Central memory CD8-positive, alpha-beta T cell (primary cell): ENCODE results near the gene SLC17A6.

Experiments
- ATAC-seq: fragments of 150-1000 bp; cut with Tn5 transposase; replicated peaks from 2 replicates; pipeline ENCODE4 v1.10.0; 2022; ENCODE audit warnings: mild to moderate bottlenecking, moderate FRiP score, moderate number of reproducible peaks; ENCODE audit not compliant: poor library complexity, severe bottlenecking; ENCODE audit errors: extremely low read depth
- DNase-seq, 2 donors: peaks; one replicate each; pipeline ENCODE4 v3.0.0; 2021; ENCODE audit warnings: low spot score in 2 of 2
- H3K27ac Mint-ChIP-seq: one replicate; pipeline ENCODE4 v1.8.0; 2022; ENCODE audit warnings: low read depth, mild to moderate bottlenecking, moderate library complexity, mixed read lengths
- H3K27me3 Mint-ChIP-seq: one replicate; pipeline ENCODE4 v1.8.0; 2022; ENCODE audit warnings: mixed read lengths
- H3K36me3 Mint-ChIP-seq: one replicate; pipeline ENCODE4 v1.8.0; 2022; ENCODE audit warnings: mild to moderate bottlenecking, moderate library complexity, mixed read lengths; ENCODE audit not compliant: insufficient read depth
- H3K4me1 Mint-ChIP-seq: one replicate; pipeline ENCODE4 v1.8.0; 2022; ENCODE audit warnings: mixed read lengths
- H3K4me3 Mint-ChIP-seq: one replicate; pipeline ENCODE4 v1.8.0; 2022; ENCODE audit warnings: mild to moderate bottlenecking, moderate library complexity, mixed read lengths
- H3K9me3 Mint-ChIP-seq: one replicate; pipeline ENCODE4 v1.8.0; 2022; ENCODE audit warnings: mixed read lengths

SLC17A6 gene

DNA sequence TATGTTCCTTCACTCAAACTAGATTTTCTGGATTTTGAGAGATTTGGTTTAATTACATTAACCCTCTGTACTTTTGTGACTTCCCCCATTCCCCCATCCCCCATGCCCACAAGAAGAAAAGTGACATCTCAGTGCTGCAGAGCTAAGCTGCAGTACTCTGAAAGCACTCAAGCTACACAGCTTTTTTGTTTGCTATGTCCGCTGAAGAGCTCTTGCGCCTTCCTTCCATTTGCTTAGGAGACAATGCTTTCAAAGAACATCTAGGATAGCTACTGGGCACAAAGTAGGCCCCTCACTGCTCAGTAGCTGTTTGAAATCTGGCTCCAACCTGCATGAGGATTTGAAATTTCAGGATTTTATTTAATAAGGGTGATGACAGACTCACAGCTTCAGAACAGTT, 69.7 kb downstream of the SLC17A6 start:
- H3K4me1 Mint-ChIP-seq: no peaks in the 10 kb centered on the region
- no peaks in the 10 kb centered on the region for H3K9me3 Mint-ChIP-seq
- H3K36me3 Mint-ChIP-seq: no peaks in the 10 kb centered on the region
- no peak overlapping the region for H3K4me3 Mint-ChIP-seq
- DNase-seq (no peak), ATAC-seq (no peak)
- no peak overlapping the region for H3K27ac Mint-ChIP-seq
- H3K27me3 Mint-ChIP-seq: no peaks in the 10 kb centered on the region

DNA sequence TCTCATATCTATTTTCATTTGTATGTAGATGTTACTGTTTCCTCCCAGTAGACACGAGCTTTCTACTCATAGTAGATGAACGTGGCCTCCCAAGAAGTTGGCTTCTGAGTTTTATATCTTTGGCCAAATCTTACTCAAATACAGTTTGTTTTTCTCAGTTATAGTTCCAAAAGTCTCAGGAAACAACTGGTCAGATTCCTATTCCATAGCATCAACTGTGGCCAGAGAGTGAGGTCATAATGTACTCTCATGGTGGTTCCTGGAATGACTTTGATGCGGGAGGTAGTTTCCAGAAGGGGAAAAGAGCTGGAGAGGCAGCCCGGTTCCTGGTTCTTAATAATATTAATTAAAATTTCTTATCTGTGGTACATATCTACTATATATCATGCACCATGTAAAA, 77.3 kb downstream of the SLC17A6 start:
- no peak for ATAC-seq
- peaks cover 7% of the 10 kb centered on the region for H3K9me3 Mint-ChIP-seq
- H3K4me1 Mint-ChIP-seq: no peaks in the 10 kb centered on the region
- H3K36me3 Mint-ChIP-seq: no peaks in the 10 kb centered on the region
- H3K27ac Mint-ChIP-seq: no peak overlapping the region
- DNase-seq: no peak
- no peaks in the 10 kb centered on the region for H3K27me3 Mint-ChIP-seq
- no peak overlapping the region for H3K4me3 Mint-ChIP-seq

DNA sequence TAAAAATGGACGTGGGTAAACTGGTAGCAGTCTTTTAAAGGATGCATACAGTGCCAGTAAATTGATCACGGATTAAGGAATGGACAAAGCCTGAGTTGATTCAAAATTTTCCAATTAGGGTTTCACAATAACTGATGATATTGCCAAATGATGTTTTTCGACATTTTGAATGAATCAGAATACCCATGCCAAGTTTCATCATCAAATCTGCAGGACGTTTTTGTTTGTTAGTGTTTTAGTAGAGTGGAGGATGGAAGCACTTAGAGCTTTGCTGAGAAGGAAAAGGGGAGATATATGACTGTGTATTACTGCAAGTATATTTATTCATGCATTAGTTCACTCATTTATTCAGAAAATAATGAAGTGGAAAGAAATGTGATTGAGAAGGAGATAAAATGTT, 78.3 kb downstream of the SLC17A6 start:
- no peak overlapping the region for H3K4me3 Mint-ChIP-seq
- H3K36me3 Mint-ChIP-seq: no peaks in the 10 kb centered on the region
- no peaks in the 10 kb centered on the region for H3K27me3 Mint-ChIP-seq
- H3K4me1 Mint-ChIP-seq: no peaks in the 10 kb centered on the region
- peaks cover 7% of the 10 kb centered on the region for H3K9me3 Mint-ChIP-seq
- DNase-seq: no peak
- no peak for ATAC-seq
- no peak overlapping the region for H3K27ac Mint-ChIP-seq

DNA sequence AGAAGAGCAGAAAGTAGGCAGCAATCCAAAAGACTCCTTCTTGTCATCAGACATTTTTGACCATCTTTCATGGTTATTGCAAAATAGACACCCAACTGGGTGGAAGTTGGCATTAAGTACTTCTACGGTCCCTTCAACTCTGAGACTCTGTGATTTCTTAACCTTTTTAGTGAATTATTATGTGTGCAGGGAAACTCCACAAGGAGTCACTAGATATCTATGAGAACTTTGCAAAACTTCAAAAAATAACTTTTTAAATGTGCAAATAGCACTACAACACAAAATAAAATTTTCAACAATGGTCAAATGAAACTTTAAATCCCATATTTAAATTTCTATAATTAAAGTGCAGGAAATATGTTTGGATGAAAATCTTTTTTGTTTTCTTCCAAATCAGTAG, 88.7 kb downstream of the SLC17A6 start:
- H3K27ac Mint-ChIP-seq: no peak overlapping the region
- peaks cover 2% of the 10 kb centered on the region for H3K27me3 Mint-ChIP-seq
- H3K4me3 Mint-ChIP-seq: no peak overlapping the region
- DNase-seq (no peak), ATAC-seq (no peak)
- peaks cover 5% of the 10 kb centered on the region for H3K9me3 Mint-ChIP-seq
- H3K4me1 Mint-ChIP-seq: peaks cover 2% of the 10 kb centered on the region
- no peaks in the 10 kb centered on the region for H3K36me3 Mint-ChIP-seq
